Measurements from ENCODE around the gene CORO1C. TPM values are rescaled to one million over a fixed set of nuclear protein-coding genes. Genes with fewer than 3 reads are reported as not detected.

Gene CORO1C
- total and polyA plus RNA-seq, 4 donors: 23.2 to 58.6 (median 41.9) TPM

DNA sequence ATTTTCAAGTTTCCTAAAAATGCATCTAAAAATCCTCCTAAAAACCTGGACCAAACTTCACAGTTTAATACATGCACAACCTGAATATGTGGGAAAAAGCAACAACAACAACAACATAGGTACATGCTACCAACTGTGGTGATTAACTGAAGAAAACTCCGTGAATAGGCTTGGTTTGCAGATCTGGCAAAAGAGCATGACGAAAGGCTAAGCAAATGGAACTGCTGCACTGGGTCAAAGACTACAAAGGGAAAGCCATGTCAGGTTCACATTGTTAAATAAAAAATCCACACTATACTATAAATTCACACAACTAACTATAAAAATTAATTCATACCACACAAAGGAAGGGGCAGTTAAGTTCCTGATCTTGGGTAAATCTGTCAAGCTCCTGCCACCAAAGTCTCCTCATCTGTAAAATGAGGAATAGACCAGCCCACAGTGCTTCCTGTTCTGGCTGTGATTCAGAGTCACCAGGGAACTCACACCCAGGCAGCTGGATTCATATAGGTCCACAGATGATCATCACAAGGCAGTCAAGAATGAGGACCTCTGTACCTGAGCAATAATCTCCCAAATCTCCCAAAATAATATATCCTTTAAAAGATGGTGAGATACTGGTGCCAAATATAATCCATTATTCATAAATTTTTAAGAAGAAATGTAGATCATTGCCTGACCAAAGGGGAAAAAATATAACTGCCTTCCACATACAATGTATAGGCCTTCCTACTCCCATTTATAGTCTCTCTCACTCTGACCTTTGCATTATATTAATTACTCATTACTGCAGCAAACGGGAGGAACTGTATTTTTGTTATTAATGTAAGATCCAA lies 7.0 kb downstream of the CORO1C start:
- DNase-seq (ENCODE audit: low spot score): no peak
- Histone ChIP-seq H3K27ac (ENCODE audit: low read depth in 1 of 2, low read length in 2 of 2) (peak overlapping the region in 1 of 2 donors; percentile 25), H3K4me1 (ENCODE audit: control insufficient read depth in 4 of 4, insufficient read depth in 4 of 4, low read length in 3 of 4) (peaks cover 4 to 17% (median 5%) of the 10 kb centered on the region in 4 donors), H3K36me3 (ENCODE audit: control insufficient read depth in 4 of 4, insufficient read depth in 3 of 4, low read depth in 1 of 4, low read length in 3 of 4) (no peaks in the 10 kb centered on the region), H3K9ac (ENCODE audit: low read depth in 1 of 2, low read length in 2 of 2) (no peak overlapping the region), H3K9me3 (ENCODE audit: control insufficient read depth in 4 of 4, low read length in 3 of 4) (no peaks in the 10 kb centered on the region), H3K4me3 (ENCODE audit: low read depth in 1 of 3, low read length in 3 of 3) (no peak overlapping the region), H3K27me3 (ENCODE audit: control insufficient read depth in 4 of 4, insufficient read depth in 4 of 4, low read length in 3 of 4) (no peaks in the 10 kb centered on the region)
- WGBS: 48% methylated on average over 3 of the region's 3 CpGs
- no peak for TF ChIP-seq FOXA1 (IDR thresholded peaks at IDR 0.05)
- peak; percentile 69 to 73 for TF ChIP-seq HNF4A (conservative IDR thresholded peaks at IDR 0.05)
- no peak for TF ChIP-seq NR2F2 (IDR thresholded peaks at IDR 0.05)
- TF ChIP-seq JUND (IDR thresholded peaks at IDR 0.05): no peak
- no peak for TF ChIP-seq EGR1 (IDR thresholded peaks at IDR 0.05; ENCODE audit: low read depth in 2 of 2)
- no peak for TF ChIP-seq HNF4G (IDR thresholded peaks at IDR 0.05)
- no peak for TF ChIP-seq REST (IDR thresholded peaks at IDR 0.05)
- no peak for TF ChIP-seq ZBTB33 (IDR thresholded peaks at IDR 0.05)
- no peak for TF ChIP-seq CTCF (IDR thresholded peaks at IDR 0.05; ENCODE audit: low read depth, low read length, missing input control)
- peak; percentile 48 for TF ChIP-seq SP1 (IDR thresholded peaks at IDR 0.05)
- no peak for TF ChIP-seq FOXA2 (IDR thresholded peaks at IDR 0.05)
- no peak for TF ChIP-seq TAF1 (conservative IDR thresholded peaks at IDR 0.05)
- peak in 1 of 2 donors; percentile 34 for TF ChIP-seq RXRA (IDR thresholded peaks at IDR 0.05)
- TF ChIP-seq GABPA (IDR thresholded peaks at IDR 0.05 in 1 of 2, conservative IDR thresholded peaks at IDR 0.05 in 1 of 2): no peak
- TF ChIP-seq YY1 (IDR thresholded peaks at IDR 0.05): peak; percentile 34
- no peak for TF ChIP-seq MAX (IDR thresholded peaks at IDR 0.05)
- TF ChIP-seq RAD21 (IDR thresholded peaks at IDR 0.05): peak in 1 of 2 donors; percentile 29
- TF ChIP-seq, protein P1, sequence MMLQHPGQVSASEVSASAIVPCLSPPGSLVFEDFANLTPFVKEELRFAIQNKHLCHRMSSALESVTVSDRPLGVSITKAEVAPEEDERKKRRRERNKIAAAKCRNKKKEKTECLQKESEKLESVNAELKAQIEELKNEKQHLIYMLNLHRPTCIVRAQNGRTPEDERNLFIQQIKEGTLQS (IDR thresholded peaks at IDR 0.05): peak; percentile 30

All from liver (tissue), 9 donors.